HG02884 (cell line): Measurements from ENCODE around the gene PABPC3.
A peak's percentile ranks its signal among the peaks of the same experiment; 100 is the strongest.

ENCODE experiments used
- ATAC-seq: cut with Tn5 transposase; IDR thresholded peaks from one replicate; pipeline ENCODE4 v1.9.1; 2021; ENCODE audit warnings: mild to moderate bottlenecking, moderate library complexity; ENCODE audit not compliant: unreplicated experiment

The PABPC3 gene

DNA sequence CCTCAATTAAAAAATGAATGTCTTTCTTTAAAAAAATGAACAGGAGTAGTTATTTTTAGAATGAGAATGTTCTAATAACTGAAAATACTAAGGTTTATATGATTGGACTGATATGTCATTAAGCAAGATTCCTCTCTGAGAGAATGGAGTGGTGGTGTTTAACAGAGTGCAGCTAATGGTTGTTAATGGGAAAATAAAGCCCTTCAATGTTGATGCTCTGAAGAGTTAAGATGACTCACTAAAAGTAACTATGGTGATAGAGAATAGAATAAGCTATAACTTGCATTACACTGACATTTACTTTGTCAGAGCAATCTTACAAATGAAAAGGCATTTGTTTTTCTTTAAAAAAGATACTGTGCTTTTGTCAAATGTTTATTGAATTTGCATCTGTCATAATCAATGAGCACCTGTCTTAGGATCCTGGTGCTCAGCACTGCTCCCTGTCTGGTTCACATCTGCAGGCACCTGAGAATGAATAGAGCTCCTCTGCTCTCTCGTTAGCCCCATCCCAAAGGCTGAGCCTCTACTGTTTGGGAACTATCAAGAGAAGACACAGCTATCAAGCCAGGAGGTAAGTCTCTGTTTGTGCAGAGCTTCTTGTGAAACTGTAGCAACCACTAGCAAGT, 15.1 kb downstream of the PABPC3 start:
- no peak for ATAC-seq

DNA sequence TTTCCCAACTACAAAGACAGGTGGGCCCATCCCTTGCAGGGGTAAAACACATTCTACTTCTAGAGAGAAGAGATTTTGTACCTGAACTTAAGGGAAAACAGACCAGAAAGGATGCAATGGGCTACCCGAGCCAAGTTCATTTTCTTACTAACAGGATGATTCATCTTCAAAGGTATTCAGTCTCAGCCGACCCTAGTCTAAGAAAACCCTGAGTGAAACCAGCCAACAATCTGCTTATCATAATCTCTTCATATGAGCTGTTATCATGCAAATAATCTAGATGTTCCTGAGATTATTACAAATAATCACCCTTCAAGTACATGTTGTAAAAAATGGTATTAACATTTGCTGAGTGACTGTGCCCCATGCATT, 15.6 kb downstream of the PABPC3 start:
- no peak for ATAC-seq

DNA sequence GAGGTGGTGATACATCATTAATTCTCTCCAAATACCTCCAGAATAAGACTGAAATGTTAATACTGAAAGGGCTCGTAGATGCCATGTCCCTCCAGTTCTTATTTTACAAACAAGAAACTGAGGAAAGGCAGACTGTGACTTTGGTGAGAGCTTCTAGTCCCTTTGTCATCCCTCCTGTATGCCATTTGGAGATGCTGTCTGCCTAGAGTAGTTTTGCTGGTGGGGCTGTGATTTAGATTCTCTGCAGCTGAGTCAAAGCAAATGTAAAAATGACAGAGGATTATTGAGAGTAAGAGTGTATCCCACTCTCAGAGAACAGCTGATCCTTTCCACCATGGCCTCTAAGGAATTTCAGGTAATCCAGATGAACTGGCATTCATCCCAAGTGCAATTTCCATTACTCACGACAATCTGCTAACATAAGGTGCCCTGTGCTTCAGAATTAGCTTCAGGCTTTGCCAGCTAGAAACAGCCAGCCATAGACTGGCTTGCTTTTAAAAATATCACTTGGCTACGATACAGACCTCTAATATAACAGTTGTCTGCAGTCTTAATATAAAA, 16.8 kb downstream of the PABPC3 start:
- ATAC-seq, result no peak

DNA sequence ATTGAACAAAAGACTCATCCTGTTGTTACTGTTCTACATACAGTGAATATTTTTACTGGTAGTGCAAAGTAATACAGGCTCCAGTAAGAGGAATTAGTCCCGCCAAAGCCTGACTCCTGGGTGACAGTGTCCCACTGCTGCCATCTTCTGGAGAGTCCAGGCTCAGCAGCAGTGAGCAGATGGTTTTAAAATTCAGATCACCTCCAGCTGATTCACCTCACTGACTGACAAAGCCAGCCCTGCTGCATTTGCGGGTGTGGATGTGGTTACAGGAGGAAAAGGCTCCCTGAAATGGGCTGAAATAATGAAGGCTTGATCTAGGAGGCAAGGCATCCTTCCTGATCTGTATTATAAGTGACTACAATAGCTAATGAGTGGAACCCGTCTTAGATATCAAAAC, 18.3 kb downstream of the PABPC3 start:
- peak; percentile 83 for ATAC-seq

DNA sequence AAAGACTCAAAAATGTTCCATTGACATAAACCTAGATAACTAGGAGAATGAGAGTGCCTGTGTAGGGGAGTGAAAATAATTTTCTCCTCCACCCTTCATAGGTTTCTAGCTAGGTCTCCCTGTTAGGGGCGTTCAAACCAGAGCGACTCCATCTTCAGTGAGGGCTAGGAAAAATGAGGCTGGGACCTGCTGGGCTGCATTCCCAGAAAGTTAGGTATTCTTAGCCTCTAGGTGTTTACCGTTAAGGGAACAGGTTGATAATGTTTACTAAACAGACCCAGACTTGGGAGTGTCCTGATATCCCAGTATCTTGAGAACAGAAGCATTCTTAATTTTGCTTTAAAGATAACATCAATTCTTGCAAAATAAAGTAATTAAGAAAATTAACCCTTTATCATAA, 20.1 kb downstream of the PABPC3 start:
- no peak for ATAC-seq

DNA sequence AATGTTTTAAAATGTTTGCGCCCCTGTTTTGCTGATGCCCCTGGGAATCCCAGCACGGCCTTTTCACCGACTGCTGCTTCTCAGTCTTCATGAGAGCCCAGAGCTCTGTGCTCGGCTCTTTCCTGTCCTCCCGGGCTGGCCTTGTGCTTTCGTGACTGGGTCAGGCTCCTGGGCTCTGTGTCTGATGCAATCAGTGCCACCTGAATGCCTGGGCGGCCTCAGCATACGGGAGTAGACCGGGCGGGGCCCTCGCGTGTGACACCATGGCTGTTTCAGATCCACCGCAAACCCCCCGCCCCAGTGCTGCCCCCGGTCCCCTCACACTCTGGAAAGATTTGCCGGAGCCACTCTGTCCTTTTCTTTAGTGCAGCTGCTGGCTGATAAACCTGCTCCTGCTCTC, 21.4 kb downstream of the PABPC3 start:
- ATAC-seq, result no peak

DNA sequence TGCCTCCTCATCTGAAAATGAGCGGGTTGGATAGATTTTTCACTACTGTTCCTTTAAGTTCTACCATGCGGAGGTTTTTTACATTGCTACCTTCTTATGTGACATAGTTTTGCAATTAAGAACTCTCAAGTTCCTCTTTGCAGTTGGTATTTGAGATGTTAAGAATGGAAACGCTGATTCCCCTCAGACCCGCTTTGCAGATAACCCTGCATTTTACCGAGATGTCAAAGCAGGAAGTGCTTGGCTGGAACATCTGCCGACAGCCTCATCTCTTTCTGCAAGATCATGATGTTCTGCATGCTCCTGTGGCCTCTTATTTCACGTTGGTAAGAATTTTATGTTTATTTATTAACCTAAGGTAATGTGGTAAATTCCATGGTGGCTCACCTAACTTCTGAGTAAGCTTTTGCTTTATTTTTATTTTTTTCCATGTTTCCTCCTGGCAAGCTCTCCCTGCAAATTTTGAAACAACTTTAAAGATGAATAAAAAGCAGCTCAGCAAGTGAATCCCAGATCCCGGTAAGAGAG, 22.5 kb downstream of the PABPC3 start:
- no peak for ATAC-seq

DNA sequence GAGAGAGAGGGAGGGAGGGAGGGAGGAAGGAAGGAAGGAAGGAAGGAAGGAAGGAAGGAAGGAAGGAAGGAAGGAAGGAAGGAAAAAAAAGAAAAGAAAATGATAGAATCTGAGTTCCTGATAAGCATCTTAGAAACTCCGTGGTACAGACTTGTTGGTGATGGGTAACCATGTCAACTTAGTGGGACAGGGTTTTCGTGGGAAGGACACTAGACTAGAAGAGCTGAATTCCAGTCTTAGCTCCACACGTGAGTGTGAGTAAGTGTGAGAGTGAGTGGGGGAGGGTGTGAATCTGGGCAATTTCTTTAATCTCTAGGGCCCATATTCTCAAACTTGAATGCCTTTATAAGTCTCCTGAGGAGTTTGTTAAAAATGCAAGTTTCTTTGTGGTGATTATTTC, 35.0 kb downstream of the PABPC3 start:
- no peak for ATAC-seq

DNA sequence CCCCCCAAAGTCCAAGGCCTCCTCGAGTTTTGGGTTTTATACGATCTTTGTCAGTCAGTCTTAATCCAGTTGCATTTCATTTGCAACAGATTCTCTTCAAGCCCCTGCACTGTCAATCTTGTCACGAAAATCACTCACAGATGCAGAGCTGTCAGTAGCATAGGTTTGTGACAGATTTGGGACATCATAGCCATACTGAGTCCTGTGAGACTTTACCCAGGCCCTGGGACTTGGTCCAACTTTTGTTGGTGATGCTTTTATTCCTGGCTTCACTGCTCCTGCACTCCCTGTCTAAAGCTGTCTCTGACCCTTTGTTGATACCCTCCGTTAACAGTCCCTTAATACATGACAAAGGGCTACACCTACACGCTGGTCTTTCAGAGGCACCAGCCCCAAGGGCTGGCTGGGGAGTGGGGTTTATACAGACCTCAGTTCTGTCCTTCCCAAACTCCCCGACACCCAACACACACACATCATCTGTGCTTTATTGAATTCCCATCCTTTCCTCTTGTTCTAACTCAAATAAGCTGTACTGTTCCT, 36.0 kb downstream of the PABPC3 start:
- ATAC-seq, result no peak

DNA sequence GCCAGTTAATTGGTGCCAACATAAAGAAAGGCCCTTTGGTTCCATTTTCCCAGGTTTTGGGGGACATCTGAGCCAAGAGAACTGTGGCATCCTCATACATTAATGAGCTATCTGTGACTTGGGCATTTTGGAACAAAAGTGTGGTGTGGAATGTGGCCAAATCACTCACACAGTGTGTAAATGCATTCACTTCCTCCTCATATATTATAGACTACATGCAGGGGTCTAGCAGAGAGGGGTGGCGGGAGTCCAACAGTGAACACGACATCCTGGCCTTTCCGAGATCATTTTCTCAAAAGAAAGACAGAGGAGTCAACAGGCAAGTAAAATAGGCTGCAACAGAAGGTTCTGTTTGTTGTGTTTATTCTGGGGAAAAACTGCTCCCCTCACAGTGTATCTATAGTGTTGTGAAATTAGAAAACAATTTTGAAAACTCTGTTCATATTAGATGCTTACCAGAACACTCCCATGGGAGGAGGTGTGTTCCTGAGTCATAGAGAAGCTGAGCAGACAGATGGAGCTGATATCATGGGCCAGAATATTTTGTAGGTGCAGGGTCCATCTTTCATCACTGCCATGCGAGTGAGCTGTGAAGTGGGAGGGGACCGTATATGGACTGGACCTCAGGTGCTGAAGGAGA, 36.9 kb downstream of the PABPC3 start:
- no peak for ATAC-seq

DNA sequence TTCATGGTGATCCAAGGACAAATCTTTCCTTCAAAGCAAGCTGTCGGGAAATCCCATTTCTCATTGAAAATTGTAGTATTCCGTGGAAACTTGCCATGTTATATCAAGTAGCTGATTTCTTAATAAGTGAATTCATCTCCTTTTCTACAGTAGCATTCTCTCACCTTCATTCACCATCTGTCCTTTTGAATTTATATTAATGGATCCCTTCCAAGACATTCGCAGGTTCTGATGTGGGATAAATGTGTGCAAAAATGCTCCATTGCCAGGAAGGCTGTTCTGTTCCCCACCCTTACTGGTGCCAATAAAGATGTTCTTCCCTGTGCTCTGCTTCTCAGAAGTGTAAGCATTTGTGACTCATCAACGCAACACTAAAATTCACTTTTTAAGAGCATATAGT, 40.0 kb downstream of the PABPC3 start:
- no peak for ATAC-seq

DNA sequence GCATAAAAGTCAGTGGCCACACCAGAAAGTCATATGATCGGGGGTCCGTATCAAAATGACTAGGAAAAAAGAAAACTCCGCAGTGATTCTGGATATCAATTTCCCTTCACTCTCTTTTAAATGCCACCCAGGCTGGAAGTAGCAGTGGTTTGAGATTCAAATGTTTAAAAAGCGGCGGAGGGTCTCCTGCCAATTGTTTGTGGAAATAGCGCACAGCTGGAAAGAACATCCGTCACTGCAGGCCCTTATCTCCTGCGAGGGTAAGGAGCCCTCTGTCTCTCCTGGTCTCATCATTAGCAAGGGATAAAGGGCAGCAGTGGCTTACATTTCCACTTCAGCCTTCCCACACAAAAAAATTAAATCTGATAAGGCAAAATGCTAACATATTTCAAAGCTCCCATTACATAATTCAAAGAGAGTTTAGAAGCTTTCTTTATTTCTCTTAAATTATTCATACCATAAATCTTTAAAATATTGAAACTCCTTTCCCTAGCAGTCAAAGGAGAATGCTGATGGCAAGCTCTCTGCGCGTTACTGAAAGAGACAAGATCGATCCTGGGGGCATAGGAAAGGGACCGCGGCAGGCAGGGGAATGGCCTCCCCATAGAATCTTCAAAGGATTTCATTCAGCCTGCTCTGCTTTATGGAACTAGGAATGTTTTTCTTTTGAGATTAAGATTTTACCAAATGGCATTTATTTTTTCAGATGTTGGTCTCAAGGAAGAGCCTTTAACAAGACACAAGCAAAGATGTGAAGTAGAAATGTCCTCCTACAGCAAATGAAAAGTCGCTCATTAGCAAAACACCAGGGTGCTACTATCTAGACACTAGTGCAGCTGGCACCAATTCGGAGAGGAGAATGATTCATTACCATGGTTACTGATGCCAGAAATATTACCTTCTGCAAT, 41.2 kb downstream of the PABPC3 start:
- ATAC-seq, result no peak

DNA sequence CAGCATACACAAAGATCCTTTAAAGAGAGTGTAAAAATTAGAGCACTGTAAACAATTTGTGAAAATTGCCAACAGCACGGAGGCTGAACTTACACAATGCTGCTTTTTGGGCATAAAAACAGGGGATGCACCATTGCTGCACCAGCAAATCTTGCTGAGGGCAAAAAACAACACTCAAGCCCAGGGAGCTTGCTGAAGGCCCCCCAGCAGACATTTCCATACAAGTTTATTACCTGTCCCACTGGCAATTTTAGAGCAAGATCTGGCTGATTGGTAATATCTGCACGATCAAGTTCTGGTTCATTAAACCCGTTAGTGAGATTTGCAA, 41.8 kb downstream of the PABPC3 start:
- ATAC-seq, result no peak

DNA sequence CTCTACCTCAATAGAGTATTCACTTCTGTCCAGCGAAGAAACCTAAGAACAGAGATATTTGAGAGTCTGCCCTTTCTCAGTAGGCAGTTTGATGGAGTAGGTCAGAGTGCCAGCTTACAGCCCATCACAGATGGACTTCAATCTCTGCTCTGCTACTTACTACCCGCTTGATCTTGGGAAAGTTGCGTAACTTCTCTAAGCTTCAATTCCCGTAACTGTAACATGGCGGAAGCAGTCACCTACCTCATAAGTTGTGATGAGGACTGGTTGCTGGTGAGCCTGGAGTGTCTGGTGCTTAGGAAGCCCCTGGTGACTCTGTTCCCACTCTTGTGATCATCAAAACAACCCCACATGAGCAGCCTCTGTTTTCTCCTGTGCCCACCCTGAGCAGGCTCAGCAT, 45.1 kb downstream of the PABPC3 start:
- ATAC-seq, result no peak

DNA sequence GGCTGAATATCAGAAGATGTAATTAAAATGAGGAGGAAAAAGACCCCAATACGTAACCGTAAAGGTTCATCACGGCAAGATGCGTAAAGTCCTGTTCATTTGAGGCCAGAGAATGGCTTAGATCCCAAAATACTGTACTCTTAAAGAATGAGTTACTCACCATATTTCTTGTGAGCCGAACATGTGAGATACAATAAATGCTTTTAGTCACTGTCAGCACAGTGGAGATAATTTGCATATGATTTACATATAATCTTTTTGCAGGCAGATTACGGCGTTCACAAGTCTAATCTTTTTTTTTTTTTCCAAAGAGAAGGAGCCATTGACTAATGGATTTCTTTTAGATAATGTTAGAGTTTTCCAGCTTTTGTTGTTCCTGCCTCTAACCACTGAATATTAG, 47.8 kb downstream of the PABPC3 start:
- ATAC-seq, result no peak

DNA sequence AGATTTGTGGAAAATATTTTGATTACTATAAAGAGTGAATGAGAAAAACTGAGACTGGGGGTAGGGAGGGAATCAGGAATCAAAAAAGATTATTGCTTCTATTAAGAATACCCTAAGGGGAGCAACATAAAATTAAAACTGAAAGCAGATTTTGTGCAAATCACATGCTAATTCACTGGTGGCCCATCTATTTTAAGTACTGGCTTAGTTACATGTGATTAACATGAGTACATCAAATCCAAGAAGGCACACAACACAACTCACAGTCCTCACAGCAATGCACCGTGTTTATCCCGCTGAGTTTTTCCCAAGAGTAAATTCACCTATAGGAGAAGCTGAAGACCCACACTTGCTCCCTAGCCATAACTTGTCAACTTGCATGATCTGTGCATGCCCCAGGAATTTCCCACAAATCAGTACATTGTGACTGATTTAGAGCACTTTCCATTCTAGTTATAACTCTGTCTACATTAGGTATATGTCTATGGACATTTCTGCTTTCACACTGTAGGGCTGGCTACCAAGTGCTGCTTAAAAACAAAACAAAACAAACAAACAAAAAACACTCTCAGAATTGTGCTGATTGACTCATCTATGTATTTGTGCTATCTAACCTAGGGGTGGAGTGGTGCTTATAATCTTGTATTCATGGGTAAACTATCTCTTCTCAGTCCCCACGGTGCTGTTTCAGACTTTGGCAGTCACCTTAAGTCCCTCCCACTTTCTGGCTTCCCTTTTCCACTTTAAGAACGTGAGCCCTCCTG, 51.9 kb downstream of the PABPC3 start:
- ATAC-seq, result peak; percentile 87

DNA sequence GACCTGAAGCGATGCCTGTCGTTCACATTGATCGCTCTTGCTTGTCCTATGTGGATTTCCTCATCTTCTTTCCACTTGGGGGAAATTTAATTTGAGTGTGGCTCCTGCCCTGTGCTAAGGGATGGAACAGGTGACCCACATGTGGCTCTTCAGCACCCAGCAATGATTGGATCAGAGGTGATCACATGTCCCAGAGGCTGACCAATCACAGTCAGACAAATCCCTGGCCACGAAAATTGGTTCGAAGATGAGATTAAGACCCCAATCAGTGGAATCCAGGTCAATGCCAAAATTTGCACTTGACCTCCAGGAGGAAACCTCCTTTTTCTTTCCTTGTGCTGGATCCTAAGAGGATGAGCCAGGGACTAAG, 52.5 kb downstream of the PABPC3 start:
- ATAC-seq, result no peak
